ENCODE data around the gene BARHL2. TPM values are rescaled to one million over a fixed set of nuclear protein-coding genes. Genes with fewer than 3 reads are reported as not detected.

Gene BARHL2
- total and polyA plus RNA-seq, 10 donors: not detected

DNA sequence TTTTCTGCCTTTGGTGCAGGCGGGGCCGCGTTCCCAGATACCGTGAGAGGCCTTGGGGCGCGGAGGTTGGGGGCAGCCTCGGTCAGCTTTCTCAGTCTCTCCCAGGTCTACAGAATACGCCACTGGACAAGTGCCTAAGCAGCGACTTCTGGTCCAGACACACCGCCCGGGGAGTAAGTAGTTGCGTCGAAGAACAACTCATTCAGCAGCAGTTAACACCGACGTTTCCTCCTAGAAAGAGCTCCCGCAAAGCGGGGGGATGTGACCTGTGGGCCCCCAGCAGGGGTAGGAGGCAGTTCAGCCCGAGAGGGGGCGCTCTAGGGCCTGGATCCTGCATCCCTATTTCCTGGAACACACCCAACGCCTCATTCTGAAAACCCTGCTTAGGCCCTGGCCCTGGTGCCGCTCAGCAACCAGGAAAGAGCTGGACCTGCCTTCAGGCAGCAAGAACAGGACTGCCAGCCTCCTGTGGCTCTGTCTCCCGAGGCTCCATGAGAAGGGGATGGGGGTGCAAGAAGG lies 6.5 kb upstream of the BARHL2 start:
- H3K36me3 ChIP-seq: no peaks in the 10 kb centered on the region
- peak overlapping the region in 7 of 8 donors; percentile 20 to 65 (median 33) for H3K4me3 ChIP-seq
- TF ChIP-seq POLR2A (IDR thresholded peaks at IDR 0.05): no peak
- peak in 1 of 11 experiments; percentile 10 for TF ChIP-seq CTCF (IDR thresholded peaks at IDR 0.05 in 8 of 11, conservative IDR thresholded peaks at IDR 0.05 in 3 of 11)
- intact Hi-C loops (cut with DNase I; ENCODE audit: low total_unique reads): loop anchor here (10.0 kb wide), 1 partner anchor 121 kb away; no protein-coding TSS in a partner anchor
- no peak overlapping the region for H3K27ac ChIP-seq
- peaks cover 12 to 70% (median 53%) of the 10 kb centered on the region in 6 donors for H3K4me1 ChIP-seq
- WGBS, 5 donors: 4 to 11% (median 6%) methylated on average over 15 to 22 of the region's 22 CpGs
- DNase-seq: no peak
- peaks cover 16 to 100% (median 98%) of the 10 kb centered on the region in 7 donors for H3K27me3 ChIP-seq (replicated peaks in 1 of 7)
- H3K9me3 ChIP-seq: peaks cover 0 to 53% (median 0%) of the 10 kb centered on the region in 8 donors

DNA sequence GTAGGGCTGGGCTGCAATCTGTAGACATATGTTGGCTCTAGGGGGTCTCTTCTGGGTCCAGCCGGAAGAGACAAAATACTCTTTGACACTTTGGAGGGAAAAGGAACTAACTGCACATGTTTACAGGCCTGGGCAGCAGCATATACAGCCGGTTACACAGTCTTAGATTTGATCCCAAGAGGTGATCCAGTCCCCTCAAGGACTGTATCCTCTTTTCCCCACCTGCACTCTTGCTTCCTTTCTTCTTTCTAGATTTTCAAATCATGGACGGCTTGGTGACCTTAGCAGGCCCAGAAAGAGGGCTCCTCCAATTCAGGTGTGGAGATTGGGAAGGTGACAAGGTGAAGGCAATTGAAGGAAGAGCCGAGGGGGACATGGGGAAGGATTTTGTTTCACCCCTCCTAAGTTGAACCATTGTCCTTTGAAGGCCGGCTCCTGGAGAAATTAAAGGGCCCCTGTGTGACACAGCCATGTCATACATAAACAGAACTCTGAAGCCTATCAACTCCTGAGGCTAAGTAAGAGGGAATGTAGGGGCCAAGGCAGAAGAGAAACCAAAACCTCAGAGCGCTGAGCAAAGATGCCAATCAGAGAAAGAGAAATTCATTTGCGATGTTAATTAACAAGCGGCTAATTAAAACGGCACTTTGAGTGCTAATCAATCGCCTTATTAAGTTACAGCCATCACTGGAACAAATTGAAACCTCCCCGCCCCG lies 5.9 kb upstream of the BARHL2 start:
- peaks cover 0 to 57% (median 0%) of the 10 kb centered on the region in 8 donors for H3K9me3 ChIP-seq
- H3K27me3 ChIP-seq (replicated peaks in 1 of 7): peaks cover 20 to 100% (median 98%) of the 10 kb centered on the region in 7 donors
- H3K27ac ChIP-seq: no peak overlapping the region
- no peak for DNase-seq
- no peaks in the 10 kb centered on the region for H3K36me3 ChIP-seq
- TF ChIP-seq POLR2A (IDR thresholded peaks at IDR 0.05): no peak
- TF ChIP-seq CTCF (IDR thresholded peaks at IDR 0.05 in 8 of 11, conservative IDR thresholded peaks at IDR 0.05 in 3 of 11): no peak
- no peak for TF ChIP-seq POLR2AphosphoS5 (IDR thresholded peaks at IDR 0.05)
- H3K4me1 ChIP-seq: peaks cover 17 to 70% (median 56%) of the 10 kb centered on the region in 6 donors
- H3K4me3 ChIP-seq: peak overlapping the region in 7 of 8 donors; percentile 20 to 65 (median 33)
- intact Hi-C loops (cut with DNase I; ENCODE audit: low total_unique reads): loop anchor here (10.0 kb wide), 1 partner anchor 122 kb away; no protein-coding TSS in a partner anchor
- WGBS, 5 donors: 12 to 17% (median 15%) methylated on average over 12 of the region's 12 CpGs

GRCh38 chr1:90721210-90722194 lies 4.4 kb upstream of the BARHL2 start:
- TF ChIP-seq POLR2A (IDR thresholded peaks at IDR 0.05): no peak
- TF ChIP-seq CTCF (IDR thresholded peaks at IDR 0.05 in 8 of 11, conservative IDR thresholded peaks at IDR 0.05 in 3 of 11): peak in 10 of 11 experiments; percentile 17 to 84 (median 74)
- peak in 1 of 3 donors; percentile 11 for TF ChIP-seq POLR2AphosphoS5 (IDR thresholded peaks at IDR 0.05)
- intact Hi-C loops (cut with DNase I; ENCODE audit: low total_unique reads): loop anchor here (10.0 kb wide), 1 partner anchor 123 kb away; no protein-coding TSS in a partner anchor
- Histone ChIP-seq H3K27ac (no peak overlapping the region), H3K4me3 (no peak overlapping the region), H3K27me3 (replicated peaks in 1 of 7) (peaks cover 20 to 100% (median 97%) of the 10 kb centered on the region in 7 donors), H3K36me3 (no peaks in the 10 kb centered on the region), H3K9me3 (peaks cover 0 to 57% (median 0%) of the 10 kb centered on the region in 8 donors), H3K4me1 (peaks cover 11 to 74% (median 58%) of the 10 kb centered on the region in 6 donors)
- 5 to 8% (median 6%) methylated on average over 15 of the region's 15 CpGs for WGBS, 5 donors
- DNase-seq: peak; percentile 84

Data from spleen (tissue), 11 donors.